IPS-11a (cell line): ENCODE measurements around the gene PTPRJ.

ENCODE experiments used
- H3K4me3 ChIP-seq: one replicate; pipeline ENCODE4 v1.5.1; 2013; ENCODE audit warnings: low read depth, low read length, control low read depth

The PTPRJ gene

DNA sequence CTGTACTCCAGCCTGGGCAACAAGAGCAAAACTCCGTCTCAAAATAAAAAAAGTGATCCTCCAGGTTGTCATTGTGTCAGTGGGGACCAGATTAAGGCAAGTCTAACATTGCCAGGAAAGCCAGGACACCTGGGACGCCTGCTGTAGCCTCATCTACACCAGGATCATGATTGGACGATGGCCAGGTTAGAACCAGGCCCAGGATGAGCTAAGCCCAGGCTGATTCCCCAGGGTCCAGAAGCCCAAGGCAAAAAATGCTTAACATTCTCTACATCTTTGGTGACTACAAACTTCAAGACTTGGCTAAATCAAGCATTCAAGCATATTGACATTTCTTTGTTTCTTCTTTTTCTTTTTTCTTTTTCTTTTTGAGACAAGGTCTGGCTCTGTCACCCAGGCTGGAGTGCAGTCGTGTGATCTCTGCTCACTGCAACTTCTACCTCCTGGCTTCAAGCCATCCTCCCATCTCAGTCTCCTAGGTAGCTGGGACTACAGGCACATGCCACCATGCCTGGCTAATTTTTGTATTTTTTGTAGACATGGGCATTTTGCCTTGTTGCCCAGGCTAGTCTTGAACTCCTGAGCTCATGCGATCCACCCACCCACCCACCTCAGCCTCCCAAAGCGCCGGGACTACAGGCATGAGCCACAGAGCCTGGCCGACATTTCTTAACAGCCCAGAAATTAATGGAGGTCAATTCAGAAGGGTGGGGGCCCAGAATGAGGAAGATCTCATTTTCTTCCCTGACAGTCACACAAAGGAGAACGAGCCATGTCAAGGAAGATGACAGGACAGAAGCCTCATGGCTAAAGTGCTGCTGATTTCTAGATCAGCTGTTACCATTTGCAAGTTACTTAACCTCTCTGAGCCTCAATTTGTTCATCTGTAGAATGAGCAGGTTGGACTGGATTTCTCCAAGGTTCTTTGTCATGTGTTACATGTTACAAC, 12.5 kb upstream of the PTPRJ start:
- no peak overlapping the region for H3K4me3 ChIP-seq

DNA sequence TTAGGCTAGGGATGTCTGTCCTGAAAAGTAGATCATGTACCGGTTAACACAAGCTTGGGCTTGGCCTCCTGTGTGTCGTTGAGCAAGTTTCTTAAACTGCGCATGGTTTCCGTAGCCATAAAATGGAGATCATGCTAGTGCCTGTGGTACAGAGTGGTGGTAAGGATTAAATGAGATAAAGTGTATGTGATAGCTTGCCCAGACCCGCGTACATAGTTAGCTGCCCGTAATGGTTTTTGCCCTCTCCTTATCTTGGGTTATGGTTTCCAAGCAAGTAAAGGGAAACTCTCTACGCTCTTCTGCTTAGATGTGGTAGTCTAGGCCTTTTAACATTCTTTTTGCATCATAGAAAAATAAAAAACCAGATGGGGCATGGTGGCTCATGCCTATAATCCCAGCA, 11.0 kb upstream of the PTPRJ start:
- no peak overlapping the region for H3K4me3 ChIP-seq

DNA sequence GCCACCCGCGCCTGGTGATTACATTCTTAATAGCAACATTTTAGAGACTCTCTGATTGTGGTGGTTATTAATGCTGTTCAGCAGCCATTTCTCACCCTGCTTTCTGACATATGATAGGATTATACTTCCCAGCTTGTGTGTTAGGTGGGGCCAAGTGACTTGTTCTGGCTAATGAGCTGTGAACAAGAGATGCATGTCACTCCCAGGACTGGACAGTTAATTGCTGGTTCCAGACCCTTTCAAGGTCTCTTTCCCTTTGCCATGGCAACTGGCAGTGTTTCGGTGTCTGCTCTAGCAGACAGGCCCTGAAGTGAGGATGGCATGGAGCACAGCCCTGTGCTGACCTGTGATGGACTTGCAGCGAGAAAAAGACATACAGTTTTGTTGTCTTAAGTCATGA, 8.9 kb upstream of the PTPRJ start:
- H3K4me3 ChIP-seq, result no peak overlapping the region

DNA sequence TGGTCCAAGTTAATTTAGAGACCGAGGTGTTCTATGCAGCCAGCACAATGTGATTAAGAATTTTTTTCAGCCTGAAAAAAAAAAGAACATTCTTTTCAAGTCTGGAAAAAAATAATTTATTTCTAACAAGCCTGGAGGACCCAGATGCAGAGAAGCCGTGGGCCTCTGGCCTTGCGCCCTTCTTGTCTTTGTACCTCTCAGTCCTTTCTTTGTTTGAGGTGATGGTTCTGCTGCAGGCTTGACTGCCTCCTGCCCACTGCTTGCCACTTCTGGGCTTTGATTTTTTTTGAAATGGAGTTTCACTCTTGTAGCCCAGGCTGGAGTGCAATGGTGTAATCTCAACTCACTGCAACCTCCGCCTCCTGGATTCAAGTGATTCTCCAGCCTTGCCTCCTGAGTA, 7.2 kb upstream of the PTPRJ start:
- no peak overlapping the region for H3K4me3 ChIP-seq

DNA sequence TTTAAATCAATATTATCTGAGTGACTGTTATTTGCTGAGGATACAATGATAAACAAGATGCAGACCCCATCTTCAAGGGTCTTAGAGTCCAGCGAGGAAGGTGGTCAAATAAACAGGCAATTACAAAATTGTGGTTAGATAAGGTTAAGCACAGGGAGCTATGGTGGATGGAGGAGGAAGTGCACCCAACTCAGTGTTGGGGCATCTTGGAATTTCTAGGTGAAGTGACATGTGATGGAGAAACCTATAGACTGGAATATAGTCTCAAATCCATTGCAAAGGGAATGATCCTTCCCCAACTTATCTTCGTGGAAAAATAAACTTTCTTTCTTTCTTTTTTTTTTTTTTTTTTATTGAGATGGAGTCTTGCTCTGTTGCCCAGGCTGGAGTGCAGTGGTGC, 3.4 kb upstream of the PTPRJ start:
- H3K4me3 ChIP-seq, result no peak overlapping the region

DNA sequence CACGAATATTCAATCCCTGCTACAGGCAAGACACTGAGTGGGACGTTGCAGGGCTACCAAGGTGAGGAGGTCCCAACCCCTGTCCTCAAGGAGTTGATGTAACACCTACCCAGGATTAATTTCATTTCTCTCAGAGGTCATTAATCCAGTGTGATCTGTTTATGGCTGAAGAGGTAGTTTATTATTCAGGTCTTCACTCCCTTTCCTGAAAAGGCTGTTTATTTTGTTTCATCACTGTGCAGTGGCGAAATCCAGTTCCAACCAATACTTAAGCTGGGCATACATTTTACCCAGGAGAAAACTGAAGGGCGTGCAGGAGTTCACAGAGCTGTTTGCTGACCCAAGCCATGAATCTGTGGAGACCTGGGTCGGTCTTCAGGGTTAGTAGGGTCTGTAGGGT, 2.7 kb upstream of the PTPRJ start:
- H3K4me3 ChIP-seq, result no peak overlapping the region

DNA sequence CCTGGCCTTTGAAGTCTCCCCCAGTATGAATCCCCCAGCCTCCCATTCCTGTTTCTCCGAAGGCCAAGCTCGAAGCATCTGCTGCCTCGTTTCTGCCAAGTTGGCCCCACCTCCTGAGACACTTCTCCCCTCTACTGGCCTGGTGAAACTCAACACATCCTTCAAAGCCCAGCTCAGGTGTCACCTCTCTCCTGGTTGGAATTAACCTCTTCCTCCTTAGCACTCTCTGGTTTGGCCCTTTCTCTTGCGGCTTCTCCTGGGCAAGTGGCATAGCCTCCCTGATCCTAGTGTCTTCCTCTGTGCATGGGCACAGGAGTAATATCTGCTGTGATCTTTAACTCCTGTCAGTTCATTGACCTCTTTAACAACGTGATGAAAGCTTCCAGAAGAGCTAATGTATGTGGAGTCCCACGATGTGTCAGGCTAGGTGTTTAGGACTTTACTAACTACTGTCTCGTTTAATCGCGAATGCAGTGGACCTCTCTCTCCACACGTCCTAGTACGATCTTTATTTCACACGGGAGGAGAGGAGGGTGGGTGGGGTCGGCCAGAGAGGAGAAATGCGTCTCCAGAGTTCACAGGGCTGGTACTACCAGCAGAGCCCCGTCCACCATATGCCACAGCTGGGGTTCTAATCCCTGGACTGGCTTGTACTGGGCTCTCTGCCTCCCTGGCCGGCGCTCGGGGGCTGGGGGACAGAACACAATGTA, 826 bp upstream of the PTPRJ start:
- H3K4me3 ChIP-seq, result peak overlapping the region; percentile 56

DNA sequence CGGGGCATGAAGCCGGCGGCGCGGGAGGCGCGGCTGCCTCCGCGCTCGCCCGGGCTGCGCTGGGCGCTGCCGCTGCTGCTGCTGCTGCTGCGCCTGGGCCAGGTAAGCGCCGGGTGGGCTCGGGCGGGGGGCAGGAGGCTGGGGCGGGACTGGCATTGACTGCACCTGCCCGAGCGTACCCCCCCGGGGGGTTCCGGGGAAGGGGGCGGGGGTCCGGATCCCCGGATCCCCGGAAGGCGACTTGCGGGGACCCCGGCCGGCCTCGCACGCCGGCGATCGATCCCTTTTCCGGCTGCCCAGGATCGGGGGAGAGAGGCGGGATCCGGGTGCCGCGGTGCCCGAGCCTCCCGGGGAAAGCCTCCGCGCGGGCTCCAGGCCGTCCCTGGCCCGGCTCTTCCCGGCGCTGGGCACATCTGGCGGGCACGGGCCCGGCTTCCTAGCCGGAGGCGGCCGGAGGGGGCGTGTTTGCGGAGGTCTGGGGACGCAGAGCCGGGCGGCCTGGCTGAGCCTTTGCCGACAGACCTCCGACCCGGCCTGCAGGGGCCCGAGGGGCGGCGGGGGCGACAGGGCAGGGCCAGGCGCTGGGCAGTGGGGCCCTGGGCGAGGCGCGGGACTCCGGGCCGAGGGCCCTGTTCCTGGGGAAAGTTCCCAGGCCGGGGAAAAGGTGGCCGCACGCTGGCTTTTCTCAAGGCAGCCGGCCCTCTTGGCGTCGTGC, 705 bp downstream of the PTPRJ start:
- peak overlapping the region; percentile 56 for H3K4me3 ChIP-seq

DNA sequence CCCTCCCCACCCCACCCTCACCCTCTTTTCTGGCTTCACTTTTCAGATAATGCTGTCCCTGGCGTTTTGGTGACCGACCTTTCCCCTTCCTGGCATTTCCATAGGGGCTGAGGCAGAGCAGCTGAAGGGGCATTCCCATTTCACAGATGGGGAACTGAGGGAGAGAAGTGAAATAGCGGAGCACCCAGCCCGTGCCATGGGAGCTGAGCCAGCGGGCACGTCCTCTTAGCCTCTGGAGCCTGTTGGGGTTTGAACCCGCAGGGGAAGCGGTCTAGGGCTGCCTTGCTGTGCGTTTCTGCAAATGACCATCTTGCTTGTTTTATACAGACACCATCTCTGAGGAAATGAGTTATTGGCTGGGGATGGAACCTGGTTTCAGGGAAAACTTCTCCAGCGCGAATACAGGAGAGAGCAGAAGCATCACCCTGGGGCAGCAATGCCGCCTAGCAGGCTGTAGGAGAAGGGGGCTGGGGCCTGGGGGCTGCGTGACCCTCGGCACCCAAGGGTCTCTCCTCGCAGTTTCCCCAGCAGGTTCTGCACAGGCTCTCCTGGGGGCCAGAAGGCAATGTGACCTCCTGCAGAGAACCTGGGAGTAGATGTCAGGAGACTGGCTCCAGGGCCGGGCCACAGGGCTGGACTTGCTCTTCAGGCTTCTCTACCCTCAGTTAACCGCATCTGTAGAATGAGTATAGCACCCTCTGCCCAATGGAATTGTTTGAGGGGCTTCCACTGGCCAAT, 1.5 kb downstream of the PTPRJ start:
- H3K4me3 ChIP-seq, result peak overlapping the region; percentile 56

DNA sequence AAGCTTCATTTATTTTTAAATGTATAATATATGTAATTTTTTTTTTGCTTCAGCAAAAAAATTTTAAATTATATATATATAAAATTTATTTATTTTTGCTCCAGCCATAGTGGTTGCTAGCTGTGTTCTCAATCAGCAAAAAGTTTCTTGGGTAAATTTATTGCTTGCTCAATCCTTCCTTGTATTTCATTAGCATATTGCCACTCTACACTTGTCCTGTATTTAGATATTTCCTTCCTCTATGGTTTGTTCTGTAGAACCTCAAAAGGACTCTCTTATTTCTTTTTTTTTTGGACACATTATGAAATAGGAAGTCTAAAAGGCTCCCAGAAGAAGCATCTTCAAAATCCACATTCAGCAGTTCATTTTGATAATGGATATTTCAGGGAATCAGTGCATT, 2.3 kb downstream of the PTPRJ start:
- no peak overlapping the region for H3K4me3 ChIP-seq

DNA sequence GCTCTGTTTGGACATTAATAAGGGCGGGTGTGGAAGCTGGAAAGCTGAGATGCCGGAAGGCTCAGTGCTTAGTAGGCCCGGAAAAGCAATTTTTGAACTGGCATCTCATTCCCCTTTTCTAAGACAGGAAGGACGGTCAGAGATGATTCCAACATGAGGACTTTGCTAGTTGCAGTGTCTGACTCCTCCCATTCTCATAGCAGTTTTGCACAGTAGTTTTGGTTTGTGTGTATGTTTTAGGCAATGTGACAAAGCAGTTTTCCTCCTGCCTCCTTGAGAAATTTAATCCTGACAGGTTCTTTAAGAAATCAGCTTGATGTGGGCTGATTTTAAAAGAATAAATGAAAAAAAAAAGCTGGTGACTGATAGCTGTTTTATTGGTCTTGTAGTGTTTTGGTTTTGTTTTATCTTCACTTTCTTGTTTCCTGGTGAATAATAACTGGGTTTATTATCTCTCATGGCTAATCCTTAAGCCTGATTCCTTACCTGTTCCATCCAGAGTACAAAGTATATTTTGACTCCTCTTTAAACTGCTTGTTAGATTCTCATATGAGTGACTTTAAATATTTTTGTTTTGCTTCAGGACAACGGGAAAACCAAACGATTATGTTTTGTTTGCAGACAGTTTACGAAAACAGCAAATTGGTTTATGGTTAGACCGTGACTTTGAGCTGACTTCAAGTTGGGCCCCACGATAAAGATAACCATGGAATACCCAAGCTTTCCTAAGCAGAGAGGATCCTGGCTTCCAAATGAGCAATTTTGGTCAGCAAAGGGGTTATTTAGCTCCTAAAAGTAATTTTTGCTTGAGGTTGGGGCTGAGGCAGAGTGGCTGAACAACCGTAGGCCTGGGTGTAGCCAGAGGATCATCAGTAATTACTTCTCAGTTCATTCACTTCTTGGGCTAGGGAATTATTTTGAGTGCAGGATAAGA, 3.4 kb downstream of the PTPRJ start:
- no peak overlapping the region for H3K4me3 ChIP-seq

DNA sequence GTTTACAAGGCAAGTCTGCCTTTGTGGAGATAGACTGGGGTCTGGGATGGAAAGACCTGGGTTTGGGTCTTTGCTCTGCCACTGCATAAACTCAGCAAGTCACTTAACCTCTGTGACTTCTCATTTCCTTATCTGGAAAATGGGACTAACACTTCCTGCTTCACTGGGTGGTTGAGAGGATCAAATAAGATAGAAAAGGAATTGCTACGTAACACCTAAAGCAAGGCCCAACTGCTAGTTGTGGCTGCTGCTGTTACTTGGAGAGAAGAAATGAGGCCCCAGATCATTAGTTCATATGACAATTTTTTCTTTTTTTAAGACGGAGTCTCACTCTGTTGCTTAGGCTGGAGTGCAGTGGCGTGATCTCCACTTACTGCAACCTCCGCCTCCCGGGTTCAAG, 5.9 kb downstream of the PTPRJ start:
- no peak overlapping the region for H3K4me3 ChIP-seq

DNA sequence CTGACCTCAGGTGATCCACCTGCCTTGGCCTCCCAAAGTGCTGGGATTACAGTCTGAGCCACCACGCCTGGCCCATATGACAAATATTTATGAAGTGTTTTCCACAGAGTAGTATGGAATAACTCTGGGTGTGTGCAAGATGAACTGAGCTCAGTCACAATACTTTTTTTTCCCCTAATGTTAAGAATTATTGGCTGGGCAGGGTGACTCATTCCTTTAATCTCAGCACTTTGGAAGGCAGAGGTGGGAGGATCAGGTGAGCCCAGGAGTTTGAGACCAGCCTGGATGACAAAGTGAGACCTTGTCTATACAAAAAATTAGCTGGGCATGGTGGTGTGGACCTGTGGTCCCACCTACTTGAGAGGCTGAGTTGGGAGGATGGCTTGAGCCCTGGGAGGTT, 6.4 kb downstream of the PTPRJ start:
- no peak overlapping the region for H3K4me3 ChIP-seq

DNA sequence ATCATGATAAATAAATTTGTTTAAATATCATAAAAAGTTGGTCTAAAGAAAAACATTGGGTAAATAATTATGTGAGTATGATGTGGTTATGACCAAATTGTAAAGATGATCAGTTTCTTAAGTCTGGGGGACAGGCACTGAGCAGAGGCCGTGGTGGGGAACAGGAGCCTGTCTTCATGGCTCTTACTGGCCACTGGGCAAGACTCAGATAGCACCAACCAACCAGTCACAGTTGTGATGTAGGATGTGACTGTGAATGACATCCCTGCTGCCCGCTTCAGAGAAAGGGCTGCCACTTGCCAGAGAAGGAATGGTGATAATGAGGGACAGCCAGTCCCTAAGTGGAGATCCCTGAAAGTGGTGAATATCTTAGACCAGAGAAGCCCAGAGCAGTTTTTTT, 7.0 kb downstream of the PTPRJ start:
- H3K4me3 ChIP-seq, result no peak overlapping the region

DNA sequence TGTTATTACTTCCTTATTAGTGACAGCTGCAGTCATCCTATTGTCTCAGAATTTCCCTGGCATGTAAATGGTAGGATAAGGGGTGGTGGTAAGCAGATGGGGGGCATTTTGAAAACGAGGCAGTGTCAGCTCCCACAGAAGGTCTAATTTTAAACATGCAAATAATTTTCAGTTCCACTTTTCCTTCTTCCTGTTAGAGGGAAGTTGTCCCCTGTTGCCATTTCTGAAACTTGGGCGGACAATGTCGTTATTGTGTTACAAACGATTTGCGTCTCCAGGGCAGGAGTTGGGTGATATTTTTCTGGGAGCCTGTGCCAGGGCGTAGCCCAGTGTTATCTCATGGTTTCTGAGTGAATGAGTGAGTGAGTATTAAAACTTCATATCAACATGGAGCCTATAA, 7.4 kb downstream of the PTPRJ start:
- H3K4me3 ChIP-seq, result no peak overlapping the region

DNA sequence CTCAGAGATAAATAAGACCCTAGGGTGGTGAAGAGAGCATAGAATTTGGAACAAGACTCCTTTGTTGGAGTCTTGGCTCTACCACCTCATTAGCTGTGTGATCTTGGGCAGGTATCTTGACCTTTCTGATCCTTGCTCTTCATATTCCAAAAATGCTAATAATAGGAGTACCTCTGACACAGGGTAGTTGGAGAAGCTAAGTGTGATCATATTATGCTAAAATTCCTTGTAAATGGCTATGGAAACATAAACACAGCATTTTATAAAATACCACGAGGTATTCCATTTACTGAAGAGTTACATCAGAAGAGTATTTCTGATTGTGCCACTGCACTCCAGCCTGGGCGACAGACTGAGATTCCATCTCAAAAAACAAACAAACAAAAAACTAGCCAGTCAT, 9.4 kb downstream of the PTPRJ start:
- H3K4me3 ChIP-seq, result no peak overlapping the region

DNA sequence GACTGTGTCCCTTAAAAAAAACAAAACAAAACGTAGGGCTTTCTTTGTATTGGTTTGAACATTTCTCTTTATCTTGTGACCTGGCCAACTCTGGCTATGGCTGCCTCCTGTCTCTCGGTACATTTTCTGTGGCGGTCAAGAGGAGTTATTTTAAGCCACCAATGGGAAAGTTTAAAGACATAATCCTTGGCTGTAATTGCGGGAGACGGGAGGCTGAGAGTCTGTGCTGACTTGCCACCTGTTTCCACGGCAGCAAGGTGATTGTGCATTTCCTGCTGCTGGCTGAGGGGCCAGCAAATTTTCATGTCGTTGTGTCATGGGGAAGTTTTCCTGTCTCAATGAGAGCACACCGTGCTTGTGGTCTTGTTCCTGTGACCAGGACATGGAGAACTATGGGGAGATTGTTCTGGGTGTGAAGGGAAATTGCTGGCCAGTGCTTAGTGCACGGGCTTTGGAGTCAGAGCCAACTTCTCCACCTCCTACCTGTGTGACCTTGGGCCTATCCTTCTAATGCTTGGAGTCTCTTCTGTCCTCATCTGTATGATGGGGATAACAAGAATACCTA, 11.0 kb downstream of the PTPRJ start:
- H3K4me3 ChIP-seq, result no peak overlapping the region

DNA sequence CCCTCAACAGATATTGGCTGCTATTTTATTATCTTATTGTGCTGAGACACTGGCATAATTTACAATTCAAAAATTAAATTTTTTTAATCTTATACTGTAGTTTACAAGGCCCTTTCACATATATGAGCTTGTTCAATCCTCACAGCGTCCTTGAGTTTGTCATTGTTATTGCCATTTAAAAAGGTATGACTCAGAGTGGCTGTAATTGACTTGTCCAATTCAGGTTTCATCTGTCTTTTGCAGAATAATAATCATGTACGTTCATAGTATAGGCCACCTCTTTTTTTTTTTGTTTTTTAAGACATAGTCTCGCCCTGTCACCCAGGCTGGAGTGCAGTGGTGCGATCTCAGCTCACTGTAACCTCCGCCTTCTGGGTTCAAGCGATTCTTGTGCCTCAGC, 11.5 kb downstream of the PTPRJ start:
- H3K4me3 ChIP-seq, result no peak overlapping the region

DNA sequence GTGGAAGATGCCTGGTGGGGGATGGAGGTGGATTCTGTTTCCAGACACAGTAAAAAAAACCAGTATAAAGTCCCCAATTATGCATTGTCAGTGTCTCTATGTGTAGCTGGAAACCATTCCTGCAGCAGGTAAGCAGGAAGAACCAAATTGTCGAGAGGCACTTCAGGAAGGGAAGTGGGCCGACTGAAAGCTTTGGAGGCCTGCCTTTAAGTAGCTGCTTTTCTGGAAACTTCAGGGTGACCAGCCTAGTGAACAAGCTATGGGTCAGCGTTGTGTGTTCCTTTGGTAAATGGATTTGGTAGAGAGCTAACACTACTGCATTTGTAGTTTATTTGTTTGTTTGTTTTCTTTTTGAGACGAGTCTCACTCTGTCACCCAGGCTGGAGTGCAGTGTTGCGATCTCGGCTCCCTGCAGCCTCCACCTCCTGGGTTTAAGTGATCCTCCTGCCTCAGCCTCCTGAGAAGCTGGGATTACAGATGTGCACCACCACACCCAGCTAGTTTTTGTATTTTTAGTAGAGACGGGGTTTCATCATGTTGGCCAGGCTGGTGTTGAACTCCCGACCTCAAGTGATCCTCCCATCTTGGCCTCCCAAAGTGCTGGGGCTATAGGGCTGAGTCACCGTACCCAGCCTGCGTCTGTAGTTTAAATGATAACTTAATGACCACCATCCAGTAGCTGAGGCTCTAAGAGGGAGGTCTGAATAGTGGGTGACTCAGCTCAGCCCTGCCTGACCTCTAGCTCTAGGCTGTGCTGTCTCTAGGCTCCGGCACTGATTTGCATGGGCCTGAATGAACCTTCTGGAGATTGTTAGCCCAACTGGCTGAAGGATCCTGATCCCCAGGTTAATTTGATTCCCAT, 12.8 kb downstream of the PTPRJ start:
- no peak overlapping the region for H3K4me3 ChIP-seq
